Measurements from ENCODE around the gene LEMD3. TPM values are rescaled to one million over a fixed set of nuclear protein-coding genes. Genes with fewer than 3 reads are reported as not detected.

The LEMD3 gene
- total and polyA plus RNA-seq, 2 of the 8 experiments (the other 6 are each of a cell fraction or from before 2014, with no cell fraction given): 5.8 to 33.2 TPM

Other genes starting within 250 kb of the LEMD3 start
- 7.8 and 9.1 TPM in 2 replicates for gene WIF1, start 48.3 kb upstream of the LEMD3 start, total RNA-seq (2021; fragmentation: NEBNext Ultra II Directional; extraction: Animal tissue kit (Norgen Biotek cat#: 25700))
- gene WIF1, start 48.3 kb upstream of the LEMD3 start, polyA plus RNA-seq (2011; rRNA removed): 1.7 and 1.8 TPM in 2 replicates
- gene MSRB3, start 109.1 kb downstream of the LEMD3 start, total RNA-seq (2021; fragmentation: NEBNext Ultra II Directional; extraction: Animal tissue kit (Norgen Biotek cat#: 25700)): 1.2 and 2.2 TPM in 2 replicates
- 0.32 and 0.46 TPM in 2 replicates for gene MSRB3, start 109.1 kb downstream of the LEMD3 start, polyA plus RNA-seq (2011; rRNA removed)

Data from H1 (cell line).